Cardiac fibroblast (primary cell): ENCODE data around the gene CRYBG1.

Experiments used
- DNase-seq, 2 donors: peaks; one replicate each; pipeline versions ENCODE4 v3.0.0 to v3.0.0-alpha.2; 2010; ENCODE audit warnings: low read depth in 2 of 2
- H3K4me3 ChIP-seq, 2 donors: replicated peaks in 1 of 2; 1 replicate in 1 of 2; 2 replicates in 1 of 2; pipeline ENCODE4 v1.5.1; 2011; ENCODE audit warnings: low read depth in 2 of 2, low read length in 2 of 2, mild to moderate bottlenecking in 2 of 2, moderate library complexity in 1 of 2
- TF ChIP-seq, protein P1 (sequence below): IDR thresholded peaks from one replicate; pipeline ENCODE4 v1.5.1; 2011; ENCODE audit warnings: low read depth, mild to moderate bottlenecking, low read length, inconsistent platforms

CRYBG1 gene

DNA sequence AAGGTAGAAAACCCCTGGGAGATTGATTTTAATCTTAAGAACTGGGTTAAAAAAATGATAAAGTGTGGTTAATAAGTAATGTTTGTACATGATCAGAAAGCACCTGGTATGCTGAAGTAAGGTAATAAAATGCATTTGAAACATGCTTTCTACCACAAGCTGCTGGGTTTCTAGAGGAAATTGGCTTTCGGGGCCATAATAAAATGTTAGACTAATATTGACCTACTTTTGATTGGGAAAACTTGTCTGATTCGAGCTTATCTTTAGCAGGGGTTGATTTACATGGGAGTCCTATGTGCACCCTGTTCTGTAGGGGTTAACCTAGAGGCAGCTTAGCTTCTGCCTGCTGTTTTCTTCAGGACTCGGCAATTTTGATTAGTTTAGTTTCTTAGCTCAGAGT is 50.5 kb downstream of the CRYBG1 start:
- H3K4me3 ChIP-seq = no peak overlapping the region
- no peak for DNase-seq
- TF ChIP-seq, protein P1, sequence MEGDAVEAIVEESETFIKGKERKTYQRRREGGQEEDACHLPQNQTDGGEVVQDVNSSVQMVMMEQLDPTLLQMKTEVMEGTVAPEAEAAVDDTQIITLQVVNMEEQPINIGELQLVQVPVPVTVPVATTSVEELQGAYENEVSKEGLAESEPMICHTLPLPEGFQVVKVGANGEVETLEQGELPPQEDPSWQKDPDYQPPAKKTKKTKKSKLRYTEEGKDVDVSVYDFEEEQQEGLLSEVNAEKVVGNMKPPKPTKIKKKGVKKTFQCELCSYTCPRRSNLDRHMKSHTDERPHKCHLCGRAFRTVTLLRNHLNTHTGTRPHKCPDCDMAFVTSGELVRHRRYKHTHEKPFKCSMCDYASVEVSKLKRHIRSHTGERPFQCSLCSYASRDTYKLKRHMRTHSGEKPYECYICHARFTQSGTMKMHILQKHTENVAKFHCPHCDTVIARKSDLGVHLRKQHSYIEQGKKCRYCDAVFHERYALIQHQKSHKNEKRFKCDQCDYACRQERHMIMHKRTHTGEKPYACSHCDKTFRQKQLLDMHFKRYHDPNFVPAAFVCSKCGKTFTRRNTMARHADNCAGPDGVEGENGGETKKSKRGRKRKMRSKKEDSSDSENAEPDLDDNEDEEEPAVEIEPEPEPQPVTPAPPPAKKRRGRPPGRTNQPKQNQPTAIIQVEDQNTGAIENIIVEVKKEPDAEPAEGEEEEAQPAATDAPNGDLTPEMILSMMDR = no peak

DNA sequence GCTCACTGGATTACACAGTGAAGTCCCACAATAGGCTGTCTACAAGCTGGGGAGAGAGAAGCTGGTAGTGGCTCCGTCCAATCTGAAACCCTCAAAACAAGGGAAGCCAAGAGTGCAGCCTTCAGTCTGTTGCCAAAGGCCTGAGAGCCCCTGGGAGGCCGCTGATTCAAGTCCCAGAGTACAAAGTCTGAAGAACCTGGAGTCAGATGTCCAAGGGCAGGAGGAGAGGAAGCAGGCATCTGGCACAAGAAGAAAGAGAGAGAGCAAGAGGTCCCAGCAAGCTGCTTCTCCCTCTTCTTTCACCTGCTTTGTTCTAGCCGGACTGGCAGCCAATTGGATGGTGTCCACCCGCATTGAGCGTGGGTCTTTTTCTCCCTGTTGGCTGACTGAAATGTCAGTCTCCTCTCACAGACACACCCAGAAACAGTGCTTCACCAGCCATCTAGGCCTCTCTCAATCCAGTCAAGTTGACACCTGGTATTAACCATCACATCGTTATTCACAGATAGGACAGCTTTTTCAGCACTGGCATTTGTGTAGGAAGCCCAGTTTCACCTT is 51.2 kb downstream of the CRYBG1 start:
- DNase-seq = no peak
- TF ChIP-seq, protein P1 = no peak
- H3K4me3 ChIP-seq = no peak overlapping the region

DNA sequence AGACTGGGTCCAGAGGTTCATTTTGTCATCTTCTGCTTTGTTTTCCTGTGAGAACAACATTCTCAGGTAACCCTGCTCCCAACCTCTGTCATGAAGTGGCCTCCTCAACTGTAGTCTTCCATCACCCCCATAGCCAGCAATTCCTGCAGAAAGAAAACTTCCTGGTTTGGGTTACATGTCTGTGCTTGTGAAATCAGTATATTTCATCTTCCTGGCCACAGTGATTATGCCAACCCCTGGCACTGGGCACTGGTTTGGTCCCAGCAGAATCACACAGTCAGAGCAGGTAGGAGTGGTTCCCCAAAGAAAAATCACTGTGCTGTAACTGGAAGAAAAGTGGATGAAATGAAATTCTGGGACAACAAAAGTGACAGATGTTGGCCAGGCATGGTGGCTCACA is 52.5 kb downstream of the CRYBG1 start:
- no peak for DNase-seq
- TF ChIP-seq, protein P1 = no peak
- no peak overlapping the region for H3K4me3 ChIP-seq

DNA sequence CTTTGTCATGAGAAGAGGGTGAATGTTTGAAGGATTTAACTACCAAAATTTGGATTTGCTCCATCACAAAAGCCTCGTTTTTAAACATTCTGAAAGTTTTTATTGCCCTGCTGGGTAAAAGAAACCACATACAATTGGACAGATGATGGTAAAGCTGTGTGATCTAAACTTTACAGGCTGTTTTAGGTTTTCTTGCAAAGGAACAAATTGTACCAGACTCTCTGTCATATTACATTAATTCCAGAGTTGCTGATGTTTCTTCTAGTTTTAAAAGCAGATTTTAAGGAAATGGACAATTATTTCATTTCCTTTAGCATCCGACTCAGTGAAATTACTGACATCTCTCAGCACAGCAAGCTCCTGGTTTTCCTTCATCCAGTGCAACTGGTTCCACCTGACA is 53.2 kb downstream of the CRYBG1 start:
- no peak overlapping the region for H3K4me3 ChIP-seq
- DNase-seq = no peak
- TF ChIP-seq, protein P1 = no peak

DNA sequence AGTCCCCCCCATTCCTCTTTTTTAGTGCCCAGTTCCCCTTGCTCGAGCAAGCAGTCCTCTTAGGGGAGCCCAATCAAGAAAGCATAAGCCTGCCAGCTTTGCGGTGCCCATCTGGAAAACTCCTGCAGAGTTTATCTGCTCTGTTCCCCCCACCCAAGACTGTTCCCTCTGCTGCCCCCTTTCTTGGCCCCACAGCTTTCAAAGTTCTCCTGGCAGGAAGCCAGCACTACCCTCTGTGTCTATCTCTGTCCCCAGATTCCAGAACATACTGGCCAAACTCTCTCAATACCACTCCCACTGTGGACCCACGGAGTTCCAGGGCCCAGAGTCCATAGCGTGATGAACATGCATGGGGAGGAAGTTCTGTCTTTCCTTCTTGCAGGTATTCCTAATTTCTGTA is 55.4 kb downstream of the CRYBG1 start:
- TF ChIP-seq, protein P1 = no peak

DNA sequence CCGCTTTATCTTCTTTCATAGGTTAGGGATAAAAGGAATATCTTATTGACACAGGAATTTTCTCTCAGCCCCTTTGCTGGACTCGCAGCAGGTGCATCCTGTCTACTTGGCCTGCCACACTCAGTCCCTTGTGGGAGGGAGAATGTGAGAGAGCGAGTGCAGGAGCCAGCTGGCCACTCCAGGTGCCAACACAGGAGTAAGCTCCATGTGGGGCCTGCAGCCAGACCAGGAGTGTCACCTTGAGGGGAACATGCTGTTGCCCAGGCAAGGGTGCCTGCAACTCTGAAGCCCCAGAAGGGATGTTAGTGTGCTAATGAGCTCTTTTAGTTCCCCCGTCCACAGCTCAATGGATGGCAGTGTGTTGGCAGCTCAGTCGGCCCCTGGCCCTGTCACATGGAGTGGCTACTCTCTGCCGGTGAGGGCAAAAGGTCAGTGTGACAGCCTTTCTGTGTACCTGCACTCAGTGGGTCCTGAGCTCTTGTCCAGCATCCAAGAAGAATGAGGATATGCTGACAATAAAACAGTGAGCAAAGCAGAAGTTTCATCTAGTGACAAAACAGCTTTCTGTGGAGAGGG is 57.1 kb downstream of the CRYBG1 start:
- no peak for DNase-seq
- no peak overlapping the region for H3K4me3 ChIP-seq
- TF ChIP-seq, protein P1 = no peak

More for the DNA sequence above, 55.4 kb downstream of the CRYBG1 start:
- no peak for DNase-seq
- no peak overlapping the region for H3K4me3 ChIP-seq
